Amniotic stem cell (primary cell): Measurements from ENCODE around the gene SIRPA.

Experiments
- DNase-seq: peaks from one replicate; lab custom pipeline; 2025; lab: John Stamatoyannopoulos, UW

Gene SIRPA

GRCh38 chr20:1894951-1895673 is at the start of gene SIRPA:
TSS of gene SIRPA (plus strand) at chr20:1895407. CDS start at chr20:1895448, 41 bp downstream.
- peak; percentile 27 for DNase-seq

- DNase-seq: no peak
Measured at GRCh38 chr20:1845701-1846100, 49.5 kb upstream of the SIRPA start.

- DNase-seq: no peak
Measured at GRCh38 chr20:1846341-1846740, 48.9 kb upstream of the SIRPA start.

GRCh38 chr20:1846876-1847275 is 48.3 kb upstream of the SIRPA start:
- no peak for DNase-seq

- no peak for DNase-seq
Measured at GRCh38 chr20:1847780-1848179, 47.4 kb upstream of the SIRPA start.

- DNase-seq: no peak
Measured at GRCh38 chr20:1848373-1848772, 46.8 kb upstream of the SIRPA start.

- DNase-seq: no peak
Measured at GRCh38 chr20:1851396-1851795, 43.8 kb upstream of the SIRPA start.

GRCh38 chr20:1853473-1853872 is 41.7 kb upstream of the SIRPA start:
- DNase-seq: no peak

- DNase-seq: no peak
Measured at GRCh38 chr20:1854246-1854645, 41.0 kb upstream of the SIRPA start.

- DNase-seq: no peak
Measured at GRCh38 chr20:1855109-1855508, 40.1 kb upstream of the SIRPA start.

GRCh38 chr20:1855690-1856089 is 39.5 kb upstream of the SIRPA start:
- no peak for DNase-seq

- DNase-seq: no peak
Measured at GRCh38 chr20:1856424-1856823, 38.8 kb upstream of the SIRPA start.

GRCh38 chr20:1857466-1857865 is 37.7 kb upstream of the SIRPA start:
- DNase-seq: no peak

- DNase-seq: no peak
Measured at GRCh38 chr20:1858871-1859270, 36.3 kb upstream of the SIRPA start.

GRCh38 chr20:1860446-1860845 is 34.8 kb upstream of the SIRPA start:
- no peak for DNase-seq

GRCh38 chr20:1861347-1861976 is 33.7 kb upstream of the SIRPA start:
- no peak for DNase-seq

- DNase-seq: no peak
Measured at GRCh38 chr20:1861996-1862662, 33.1 kb upstream of the SIRPA start.

- no peak for DNase-seq
Measured at GRCh38 chr20:1862663-1863053, 32.5 kb upstream of the SIRPA start.

GRCh38 chr20:1863296-1863695 is 31.9 kb upstream of the SIRPA start:
- no peak for DNase-seq

- DNase-seq: no peak
Measured at GRCh38 chr20:1866834-1867233, 28.4 kb upstream of the SIRPA start.

GRCh38 chr20:1867495-1868260 is 27.5 kb upstream of the SIRPA start:
- DNase-seq: no peak

GRCh38 chr20:1868856-1869255 is 26.4 kb upstream of the SIRPA start:
- DNase-seq: no peak

GRCh38 chr20:1870323-1870722 is 24.9 kb upstream of the SIRPA start:
- no peak for DNase-seq
